K562 (cell line): ENCODE data around the gene KIF6.

Experiments used
- BRF2 ChIP-seq: IDR thresholded peaks from 3 replicates; pipeline ENCODE4 v1.6.1; 2011; ENCODE audit warnings: borderline replicate concordance, mild to moderate bottlenecking; ENCODE audit not compliant: insufficient read length, insufficient read depth
- GABPA ChIP-seq: fragments of 200-800 bp; sonication (Bioruptor generic); conservative IDR thresholded peaks from 2 replicates; pipeline ENCODE4 v1.6.1; 2016; ENCODE audit warnings: low read depth, missing genetic modification characterization, missing compliant biosample characterization
- HBP1 ChIP-seq: fragments of 450-650 bp; formaldehyde crosslinking; IDR thresholded peaks from 2 replicates; pipeline ENCODE4 v1.4.0; 2022; ENCODE audit warnings: missing genetic modification characterization
- KLF16 ChIP-seq: IDR thresholded peaks from 2 replicates; pipeline ENCODE4 v1.6.1; 2016; ENCODE audit warnings: antibody characterized with exemption
- KLF6 ChIP-seq: fragments of 250-450 bp; sonication (Bioruptor Pico); IDR thresholded peaks from 2 replicates; pipeline ENCODE4 v1.4.0; 2020; ENCODE audit warnings: mild to moderate bottlenecking, moderate library complexity, borderline replicate concordance
- MAZ ChIP-seq, 2 experiments: fragments of 450-650 bp in 1 of 2; sonication (generic) in 1 of 2; formaldehyde crosslinking; IDR thresholded peaks in 1 of 2; conservative IDR thresholded peaks in 1 of 2; 2 replicates each; pipeline versions ENCODE4 v1.4.0 to v1.5.0; 2020; ENCODE audit warnings: mild to moderate bottlenecking in 1 of 2, missing genetic modification reagents in 1 of 2
- POLR2AphosphoS5 ChIP-seq: IDR thresholded peaks from 2 replicates; pipeline ENCODE4 v1.6.1; 2011; ENCODE audit warnings: mild to moderate bottlenecking, low read depth, low read length, moderate library complexity; ENCODE audit not compliant: control insufficient read depth, insufficient read depth
- SMAD1 ChIP-seq: fragments of 150-350 bp; IDR thresholded peaks from 2 replicates; pipeline ENCODE4 v1.6.1; 2014; ENCODE audit warnings: low read length, low read depth; ENCODE audit not compliant: partially characterized antibody
- TOE1 ChIP-seq, 2 experiments: fragments of 450-650 bp in 1 of 2; sonication (generic) in 1 of 2; formaldehyde crosslinking in 1 of 2; IDR thresholded peaks; 2 replicates each; pipeline versions ENCODE4 v1.7.1 to v1.8.0; 2016 to 2022; ENCODE audit warnings: borderline replicate concordance in 2 of 2, mild to moderate bottlenecking in 2 of 2, antibody characterized with exemption in 1 of 2, inconsistent platforms in 1 of 2, low read depth in 1 of 2, missing genetic modification reagents in 1 of 2, moderate library complexity in 1 of 2
- U2AF1 ChIP-seq: fragments of 200-400 bp; formaldehyde crosslinking; optimal IDR thresholded peaks from 2 replicates; pipeline ENCODE3; 2017; ENCODE audit warnings: mild to moderate bottlenecking, low read depth, low read length, moderate library complexity
- ZHX1 ChIP-seq: fragments of 150-350 bp; conservative IDR thresholded peaks from 2 replicates; pipeline ENCODE4 v1.6.1; 2014; ENCODE audit warnings: low read length
- ZNF707 ChIP-seq: fragments of 250-450 bp; sonication (Bioruptor Pico); conservative IDR thresholded peaks from 2 replicates; pipeline ENCODE4 v1.8.0; 2022; ENCODE audit warnings: inconsistent platforms, mild to moderate bottlenecking, moderate library complexity

- TF ChIP-seq TOE1 (IDR thresholded peaks at IDR 0.05; ENCODE audit: borderline replicate concordance) (no peak), TOE1 (CRISPR knock-in tag; IDR thresholded peaks at IDR 0.05; ENCODE audit: borderline replicate concordance, low read depth) (no peak), KLF6 (no peak), ZNF707 (CRISPR knock-in tag) (no peak), SMAD1 (no peak), HBP1 (CRISPR knock-in tag) (no peak), GABPA (no peak), MAZ (CRISPR knock-in tag; conservative IDR thresholded peaks at IDR 0.05 in 1 of 2, IDR thresholded peaks at IDR 0.05 in 1 of 2) (no peak), BRF2 (no peak), ZHX1 (no peak), KLF16 (no peak), POLR2AphosphoS5 (no peak), U2AF1 (no peak)
Observed at GRCh38 chr6:39493174-39493573, 232.0 kb downstream of the KIF6 start.
